Right cardiac atrium (tissue), 5 donors: ENCODE data around the gene DIP2C. TPM values are rescaled to one million over a fixed set of nuclear protein-coding genes. Genes with fewer than 3 reads are reported as not detected.
"Not testable (repeated sequence)": the region's sequence is repeated elsewhere in the genome, so short reads cannot be mapped to it uniquely, and the experiment has no call there.

Experiments used
- ATAC-seq, 2 donors: fragments of 200-7000 bp; cut with Tn5 transposase; one replicate each; pipeline versions ENCODE4 v1.8.0 to v1.9.1; 2020; ENCODE audit warnings: moderate library complexity in 2 of 2, mild to moderate bottlenecking in 1 of 2
- DNase-seq, 3 donors: peaks; one replicate each; pipeline ENCODE4 v3.0.0-alpha.2; 2020
- H3K27ac ChIP-seq: one replicate; pipeline ENCODE4 v1.5.1; 2013; ENCODE audit warnings: mild to moderate bottlenecking, low read length, control low read depth, moderate library complexity
- H3K27me3 ChIP-seq: one replicate; pipeline ENCODE4 v1.6.1; 2013; ENCODE audit not compliant: control insufficient read depth, insufficient read depth
- H3K4me1 ChIP-seq: one replicate; pipeline ENCODE4 v1.6.1; 2013; ENCODE audit warnings: low read length; ENCODE audit not compliant: control insufficient read depth, insufficient read depth
- H3K4me3 ChIP-seq: one replicate; pipeline ENCODE4 v1.5.1; 2013; ENCODE audit warnings: low read length, control low read depth
- H3K9me3 ChIP-seq: one replicate; pipeline ENCODE4 v1.6.1; 2013; ENCODE audit warnings: low read length; ENCODE audit not compliant: control insufficient read depth
- WGBS: extraction: QIAGEN DNeasy Blood & Tissue Kit; methylation state at CpG from one replicate; pipeline ENCODE4 v1.1.7; 2013; 5-methylcytosine and 5-hydroxymethylcytosine counted together
- intact Hi-C, 4 donors: fragments of 100-400 bp; cut with DNase I; formaldehyde crosslinking; loops; one replicate each; pipeline versions ENCODE4 v1.11.0 to v1.14.0; 2022 to 2023
- polyA plus RNA-seq: library from polyadenylated mRNA; stranded (reverse); fragments of 200-250 nt; gene quantifications from one replicate; pipeline ENCODE4 v1.2.3, GENCODE V29; 2013
- total RNA-seq, 4 donors: library from RNA; stranded (reverse); fragmentation: NEBNext Ultra II Directional; extraction: Animal tissue kit (Norgen Biotek cat#: 25700); gene quantifications; one replicate each; pipeline ENCODE4 v1.2.1, GENCODE V29; 2021
- donor health status: healthy with polysubstance abuse.
- donor health status: DM: no; HTN: yes; CAD: no.
- donor health status: DM: no; HTN: no; CAD: no.
- donor health status: DM: no; HTN: yes; CAD: no; lungs with severe emphysema.
- donor health status: DM: yes; HTN: yes; CAD: no.

Gene DIP2C
- total and polyA plus RNA-seq, 5 donors: 7.9 to 31.5 (median 25.5) TPM

GRCh38 chr10:274866-275265 lies 414.6 kb downstream of the DIP2C start:
- no peak overlapping the region for H3K27ac ChIP-seq
- WGBS: 67% methylated on average over 2 of the region's 2 CpGs
- H3K4me1 ChIP-seq: no peaks in the 10 kb centered on the region
- H3K9me3 ChIP-seq: no peaks in the 10 kb centered on the region
- H3K4me3 ChIP-seq: no peak overlapping the region
- ATAC-seq (no peak), DNase-seq (no peak)
- intact Hi-C loops: no loop called here
- H3K27me3 ChIP-seq: no peaks in the 10 kb centered on the region

GRCh38 chr10:273088-273487 lies 416.4 kb downstream of the DIP2C start:
- intact Hi-C loops: no loop called here
- WGBS: 97% methylated on average over 16 of the region's 16 CpGs
- ATAC-seq: no peak

GRCh38 chr10:271722-272121 lies 417.7 kb downstream of the DIP2C start:
- no peak for ATAC-seq
- Histone ChIP-seq H3K9me3 (no peaks in the 10 kb centered on the region), H3K27ac (no peak overlapping the region), H3K27me3 (no peaks in the 10 kb centered on the region), H3K4me1 (no peaks in the 10 kb centered on the region), H3K4me3 (no peak overlapping the region)
- no peak for DNase-seq
- intact Hi-C loops: no loop called here
- 95% methylated on average over 6 of the region's 6 CpGs for WGBS

More at GRCh38 chr10:273088-273487, 416.4 kb downstream of the DIP2C start:
- H3K27ac ChIP-seq: no peak overlapping the region
- no peak overlapping the region for H3K4me3 ChIP-seq
- no peaks in the 10 kb centered on the region for H3K27me3 ChIP-seq
- no peaks in the 10 kb centered on the region for H3K4me1 ChIP-seq
- DNase-seq: no peak
- H3K9me3 ChIP-seq: no peaks in the 10 kb centered on the region

GRCh38 chr10:271201-271600 lies 418.3 kb downstream of the DIP2C start:
- WGBS: 67% methylated on average over 3 of the region's 3 CpGs
- intact Hi-C loops: no loop called here
- Histone ChIP-seq H3K4me1 (no peaks in the 10 kb centered on the region), H3K27ac (no peak overlapping the region), H3K9me3 (no peaks in the 10 kb centered on the region), H3K27me3 (no peaks in the 10 kb centered on the region), H3K4me3 (no peak overlapping the region)
- no peak for DNase-seq
- ATAC-seq: no peak

DNA sequence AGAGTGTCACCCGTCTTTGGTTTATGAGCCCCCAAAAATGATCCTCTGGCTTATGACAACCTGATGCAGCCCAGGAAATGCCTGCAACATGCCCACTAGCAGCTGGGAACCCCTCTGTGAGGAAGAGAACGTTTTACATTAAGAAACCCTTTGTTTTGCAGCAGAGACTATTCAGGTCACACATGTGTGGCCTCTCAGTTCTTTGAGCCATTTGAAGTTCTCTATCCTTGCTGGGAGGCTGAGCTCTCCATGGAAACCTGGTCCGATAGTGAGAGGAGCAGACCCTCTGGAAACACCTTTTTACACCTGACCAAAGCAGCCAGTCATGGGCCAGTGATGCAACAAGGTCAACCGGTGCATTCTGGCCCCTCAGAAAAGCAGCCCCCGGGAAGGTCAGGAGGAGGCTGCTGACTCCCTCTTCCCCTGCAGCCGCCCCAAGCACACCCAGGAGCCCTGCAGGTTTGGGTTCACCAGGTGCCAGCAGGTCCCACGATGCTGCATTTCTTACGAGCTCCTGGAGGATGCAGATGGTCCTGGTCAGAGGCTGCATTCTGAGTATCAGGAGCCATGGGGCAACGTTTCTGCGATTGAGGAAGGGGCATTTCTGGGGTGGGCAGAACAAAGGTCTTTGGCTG lies 419.9 kb downstream of the DIP2C start:
- no peak for DNase-seq
- Histone ChIP-seq H3K27ac (no peak overlapping the region), H3K27me3 (no peaks in the 10 kb centered on the region), H3K4me3 (no peak overlapping the region), H3K4me1 (no peaks in the 10 kb centered on the region), H3K9me3 (no peaks in the 10 kb centered on the region)
- ATAC-seq: no peak
- 80% methylated on average over 10 of the region's 10 CpGs for WGBS
- intact Hi-C loops: no loop called here

DNA sequence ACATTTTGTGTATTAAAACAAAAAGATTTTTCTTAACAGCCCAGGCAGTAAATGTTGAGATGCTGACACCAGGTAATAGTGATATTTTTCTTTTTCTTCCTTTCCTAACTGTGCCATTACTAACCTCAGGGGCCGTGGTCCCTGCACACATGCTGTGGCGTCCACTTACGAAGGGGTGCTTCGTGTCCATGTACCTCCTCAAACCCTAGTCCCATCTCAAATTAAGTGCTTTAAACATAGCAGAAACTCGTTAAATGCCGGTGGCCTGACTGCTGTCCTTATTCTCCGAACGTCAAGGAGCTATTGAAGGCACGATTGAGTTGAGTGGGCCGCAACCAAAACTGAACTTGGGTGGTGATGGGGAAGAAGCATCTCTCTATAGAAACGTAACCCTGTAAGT lies 421.8 kb downstream of the DIP2C start:
- intact Hi-C loops: no loop called here
- no peak overlapping the region for H3K4me3 ChIP-seq
- no peak for DNase-seq
- 88% methylated on average over 11 of the region's 11 CpGs for WGBS
- no peak for ATAC-seq
- H3K4me1 ChIP-seq: no peaks in the 10 kb centered on the region
- no peak overlapping the region for H3K27ac ChIP-seq
- no peaks in the 10 kb centered on the region for H3K9me3 ChIP-seq
- H3K27me3 ChIP-seq: no peaks in the 10 kb centered on the region

DNA sequence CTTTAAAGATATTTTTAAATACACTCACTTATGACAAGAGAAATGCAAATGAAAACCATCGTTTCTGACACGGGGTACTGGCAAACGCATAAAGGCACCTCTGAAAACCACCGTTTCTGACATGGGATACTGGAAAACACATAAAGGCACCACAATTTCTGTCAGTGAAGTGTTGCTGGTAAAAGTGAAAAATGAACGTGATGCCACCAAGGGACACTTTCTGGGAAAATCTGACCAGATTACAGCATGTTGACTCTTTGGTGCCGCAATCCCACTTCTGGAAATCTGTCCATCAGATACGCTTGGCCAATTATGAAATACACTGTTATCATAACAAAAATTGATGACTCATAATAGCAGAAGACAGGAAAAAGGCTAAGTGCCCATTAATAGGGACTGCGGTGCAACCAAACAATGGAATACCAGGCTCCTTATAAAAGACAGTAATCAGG lies 422.5 kb downstream of the DIP2C start:
- H3K9me3 ChIP-seq: no peaks in the 10 kb centered on the region
- WGBS: 56% methylated on average over 8 of the region's 8 CpGs
- DNase-seq (no peak), ATAC-seq (no peak)
- intact Hi-C loops: no loop called here
- H3K27me3 ChIP-seq: no peaks in the 10 kb centered on the region
- H3K4me3 ChIP-seq: no peak overlapping the region
- no peak overlapping the region for H3K27ac ChIP-seq
- H3K4me1 ChIP-seq: no peaks in the 10 kb centered on the region

DNA sequence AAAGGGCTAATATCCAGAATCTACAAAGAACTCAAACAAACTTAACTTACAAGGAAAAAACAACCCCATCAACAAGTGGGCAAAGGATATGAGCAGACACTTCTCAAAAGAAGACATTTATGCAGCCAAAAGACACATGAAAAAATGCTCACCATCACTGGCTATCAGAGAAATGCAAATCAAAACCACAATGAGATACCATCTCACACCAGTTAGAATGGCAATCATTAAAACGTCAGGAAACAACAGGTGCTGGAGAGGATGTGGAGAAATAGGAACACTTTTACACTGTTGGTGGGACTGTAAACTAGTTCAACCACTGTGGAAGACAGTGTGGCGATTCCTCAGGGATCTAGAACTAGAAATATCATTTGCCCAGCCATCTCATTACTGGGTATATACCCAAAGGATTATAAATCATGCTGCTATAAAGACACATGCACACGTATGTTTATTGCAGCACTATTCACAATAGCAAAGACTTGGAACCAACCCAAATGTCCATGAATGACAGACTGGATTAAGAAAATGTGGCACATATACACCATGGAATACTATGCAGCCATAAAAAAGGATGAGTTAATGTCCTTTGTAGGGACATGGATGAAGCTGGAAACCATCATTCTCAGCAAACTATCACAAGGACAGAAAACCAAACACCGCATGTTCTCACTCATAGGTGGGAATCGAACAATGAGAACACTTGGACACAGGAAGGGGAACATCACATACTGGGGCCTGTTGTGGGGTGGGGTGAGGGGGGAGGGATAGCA lies 423.5 kb downstream of the DIP2C start:
- H3K4me3 ChIP-seq, H3K27me3 ChIP-seq, ATAC-seq, H3K27ac ChIP-seq, DNase-seq, intact Hi-C loops, H3K4me1 ChIP-seq, H3K9me3 ChIP-seq: not testable (repeated sequence)
- WGBS: 92% methylated on average over 4 of the region's 5 CpGs

DNA sequence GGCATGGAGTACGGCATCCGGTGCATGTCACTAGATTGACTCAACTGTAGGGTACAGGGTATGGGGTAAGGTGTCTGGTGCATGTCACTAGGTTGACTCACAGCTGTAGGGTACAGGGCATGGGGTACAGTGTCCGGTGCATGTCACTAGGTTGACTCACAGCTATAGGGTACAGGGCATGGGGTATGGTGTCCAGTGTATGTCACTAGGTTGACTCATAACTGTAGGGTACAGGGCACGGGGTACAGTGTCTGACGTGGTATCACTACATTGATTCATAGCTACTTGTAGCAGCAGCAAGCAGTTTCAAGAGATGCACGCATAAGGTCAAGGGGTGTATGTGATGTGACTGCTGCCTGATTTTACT lies 424.4 kb downstream of the DIP2C start:
- WGBS: 95% methylated on average over 6 of the region's 6 CpGs
- ATAC-seq, DNase-seq, H3K27me3 ChIP-seq, intact Hi-C loops, H3K4me3 ChIP-seq, H3K4me1 ChIP-seq, H3K9me3 ChIP-seq, H3K27ac ChIP-seq: not testable (repeated sequence)

GRCh38 chr10:264160-265073 lies 425.1 kb downstream of the DIP2C start:
- intact Hi-C loops, ATAC-seq, H3K27ac ChIP-seq, H3K27me3 ChIP-seq, H3K4me3 ChIP-seq, H3K9me3 ChIP-seq, DNase-seq, H3K4me1 ChIP-seq: not testable (repeated sequence)
- WGBS: 88% methylated on average over 11 of the region's 11 CpGs
